ENCODE data around the gene LSM3.

LSM3 gene

DNA sequence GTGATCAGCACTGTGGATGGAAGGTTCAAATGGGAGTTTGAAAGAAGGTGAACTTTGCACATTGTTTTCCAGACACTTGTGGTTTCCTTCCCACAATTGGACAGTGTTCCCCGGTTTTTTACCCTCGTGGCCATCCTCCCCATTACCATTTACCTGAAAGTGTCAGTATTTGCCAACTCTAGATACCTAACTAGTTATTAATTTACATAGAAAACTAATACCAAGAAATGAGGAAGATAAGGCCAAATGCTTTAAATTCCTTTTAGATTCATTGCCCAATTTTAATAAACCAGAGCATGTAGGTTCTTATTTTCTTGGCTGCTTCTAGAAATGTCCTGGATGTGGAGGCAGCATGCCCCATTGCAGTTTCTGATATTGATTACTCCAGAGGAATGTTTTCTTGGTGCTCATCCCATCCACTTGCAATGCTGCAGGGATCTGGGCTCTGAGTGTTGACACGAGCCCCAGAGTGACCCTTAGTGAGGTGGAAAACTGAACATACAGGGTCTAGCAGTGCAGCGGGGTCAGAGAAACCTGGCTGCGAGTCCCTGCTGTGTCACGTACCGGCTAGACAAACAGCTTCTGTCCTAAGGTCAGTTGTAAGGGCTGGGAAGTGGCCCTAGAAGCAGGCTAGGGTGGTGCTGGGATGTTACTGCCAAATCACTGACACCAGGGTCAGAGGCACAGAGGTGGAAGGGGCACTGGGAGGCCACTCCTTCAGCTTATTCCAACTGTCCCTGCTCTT, 23.5 kb downstream of the LSM3 start:
- DNase-seq = no peak

DNA sequence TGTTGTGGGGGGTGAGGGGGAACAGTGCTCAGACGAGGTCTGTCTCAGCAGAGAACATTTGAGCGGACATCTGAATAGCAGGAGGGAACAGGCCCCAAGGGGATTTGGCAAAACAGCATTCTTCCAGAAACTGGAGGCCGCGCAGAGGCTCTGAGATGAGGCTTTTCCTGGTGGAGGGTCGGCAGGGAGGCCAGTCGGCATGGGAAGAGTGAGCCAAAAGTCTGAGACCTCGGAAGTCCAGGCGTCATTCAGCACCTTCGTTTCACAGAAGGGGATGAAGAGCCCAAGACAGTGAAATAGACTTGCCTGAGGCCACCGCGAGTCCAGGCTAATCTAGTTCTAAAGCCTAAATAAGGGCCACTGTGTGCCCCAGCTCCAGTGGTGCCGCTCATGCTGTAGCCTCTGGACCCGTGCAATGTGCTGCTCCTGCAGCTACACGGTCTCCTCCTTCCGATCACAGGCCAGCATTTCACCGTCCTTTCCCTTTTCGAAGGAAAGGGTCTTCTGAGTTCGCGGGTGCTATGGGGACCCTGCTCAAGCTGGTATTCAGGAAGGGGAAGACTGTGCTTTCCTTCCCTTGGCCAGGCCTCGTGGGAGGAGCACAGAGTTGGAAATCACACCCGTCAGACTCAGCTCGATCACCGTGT, 24.4 kb downstream of the LSM3 start:
- DNase-seq = no peak

DNA sequence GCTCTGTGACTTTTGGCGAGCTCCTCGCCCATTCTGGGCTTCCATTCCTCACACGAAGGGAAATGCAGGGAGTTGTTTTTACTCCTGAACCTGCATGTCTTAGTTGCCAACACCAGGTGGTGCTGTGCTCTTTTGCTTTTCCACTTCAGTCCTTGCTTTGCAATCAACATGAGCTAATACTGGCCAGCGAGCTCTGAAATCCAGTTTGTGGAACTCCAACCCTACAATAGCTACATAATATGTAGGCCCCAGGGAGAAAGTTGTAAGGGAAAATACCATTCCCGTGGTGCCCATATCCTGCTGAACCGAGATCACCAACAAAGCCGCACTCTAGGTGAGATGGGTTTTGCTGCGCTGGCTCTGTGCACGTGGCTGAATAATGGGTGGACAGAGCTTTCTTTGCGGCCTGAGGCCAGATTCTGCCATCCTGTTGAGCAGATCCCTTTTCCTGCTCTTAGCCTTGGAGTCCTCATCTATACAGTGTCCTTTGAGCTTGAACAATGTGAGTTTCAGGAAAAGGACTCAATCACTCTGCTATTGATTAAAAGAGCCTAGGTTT, 25.0 kb downstream of the LSM3 start:
- DNase-seq = peak; percentile 66

DNA sequence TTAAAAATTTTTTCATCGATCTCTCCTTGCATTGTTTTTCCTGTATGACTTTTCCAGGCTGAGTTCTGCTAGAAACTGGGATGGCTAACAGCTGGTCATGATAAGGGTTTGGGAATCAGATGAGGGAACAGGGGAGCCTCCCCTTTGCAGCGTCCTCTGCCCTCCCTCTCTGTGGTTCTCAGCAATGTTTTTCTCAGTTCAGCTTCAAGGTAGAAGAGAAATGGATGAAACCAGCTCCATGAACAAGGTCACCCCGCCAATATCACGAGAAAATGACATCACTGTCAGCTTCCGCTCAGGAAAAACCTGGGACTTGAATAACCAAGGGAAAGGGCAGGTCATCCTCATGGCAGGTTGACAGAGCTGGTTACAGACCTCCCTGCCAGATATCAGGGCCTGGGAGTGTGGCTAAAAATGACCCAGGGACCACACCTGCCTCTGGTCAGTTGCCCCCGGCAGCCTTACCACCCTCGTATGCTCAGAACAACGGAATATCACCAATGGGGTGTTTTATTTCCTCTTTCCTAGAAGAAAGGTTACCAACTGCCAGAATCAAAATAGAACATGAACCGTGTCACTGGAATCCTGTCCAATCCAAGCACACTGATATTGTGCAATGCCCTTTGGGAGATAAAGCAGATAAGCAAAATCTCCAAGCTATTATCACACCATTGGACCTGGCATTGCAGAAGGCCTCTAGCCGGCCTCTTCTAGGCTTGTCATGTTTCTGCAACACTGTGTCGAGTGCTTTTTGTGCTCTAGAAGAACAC, 26.1 kb downstream of the LSM3 start:
- no peak for DNase-seq

DNA sequence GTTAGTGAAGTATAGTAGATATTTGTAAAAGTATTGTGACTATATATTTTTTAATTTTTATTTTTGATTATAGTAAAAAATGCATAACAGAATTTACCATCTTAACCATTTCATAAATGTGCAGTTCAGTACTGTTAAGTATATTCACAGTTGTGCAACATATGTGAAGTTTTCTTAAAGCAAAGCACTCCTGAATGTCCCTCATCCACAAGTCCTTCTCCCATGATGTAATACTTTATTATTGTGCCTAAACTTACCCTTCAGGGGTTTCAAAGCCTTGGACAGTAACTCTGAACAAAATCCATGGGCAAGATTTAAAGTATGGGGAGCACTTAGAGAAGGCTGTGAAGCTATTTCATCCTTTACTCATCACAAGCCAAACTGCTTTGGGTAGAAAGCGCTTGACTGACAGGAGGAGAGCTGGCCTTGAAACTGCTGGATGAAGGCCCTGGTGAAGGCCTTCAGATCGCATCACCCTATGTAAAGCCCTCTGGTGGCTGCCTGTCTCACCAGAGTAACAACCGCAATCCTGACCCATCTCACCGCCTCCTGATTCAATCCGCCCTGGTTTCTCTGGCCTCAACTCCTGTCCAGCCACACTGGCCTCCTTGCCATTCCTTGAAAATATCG, 28.0 kb downstream of the LSM3 start:
- DNase-seq = no peak

DNA sequence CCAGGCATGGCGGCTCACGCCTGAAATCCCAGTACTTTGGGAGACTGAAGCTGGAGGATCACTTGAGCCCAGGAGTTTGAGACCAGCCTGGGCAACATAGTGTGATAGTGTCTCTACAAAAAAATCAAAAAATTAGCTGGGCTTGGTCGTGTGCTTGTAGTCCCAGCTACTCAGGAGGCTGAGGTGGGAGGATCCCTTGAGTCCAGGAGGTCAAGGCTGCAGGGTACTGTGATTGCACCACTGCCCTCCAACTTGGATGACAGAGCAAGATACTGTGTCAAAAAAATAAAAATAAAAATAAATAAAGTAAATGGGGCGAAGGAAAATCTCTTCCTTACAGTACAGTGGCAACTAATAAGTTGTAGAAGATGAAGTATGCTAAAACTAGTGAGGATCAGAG, 29.6 kb downstream of the LSM3 start:
- no peak for DNase-seq

DNA sequence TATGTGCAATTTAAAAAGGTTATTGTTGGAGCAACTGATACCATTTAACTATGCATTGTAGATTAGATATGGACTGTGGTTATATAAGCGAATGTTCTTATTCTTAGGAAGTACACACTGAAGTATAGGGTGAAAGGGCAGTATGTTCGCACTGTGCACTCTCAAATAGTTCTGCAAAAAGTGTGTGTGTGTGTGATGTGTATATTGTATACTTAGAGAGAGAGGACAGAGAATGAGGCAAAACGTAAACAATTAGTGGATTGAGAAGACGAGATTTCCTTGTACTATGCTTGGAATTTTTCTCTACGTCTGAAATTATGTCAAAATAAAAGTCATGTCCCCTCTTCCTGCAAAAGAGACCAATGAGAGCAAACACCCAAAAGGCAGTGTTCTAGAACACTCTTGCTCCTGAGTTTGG, 30.4 kb downstream of the LSM3 start:
- DNase-seq = no peak

DNA sequence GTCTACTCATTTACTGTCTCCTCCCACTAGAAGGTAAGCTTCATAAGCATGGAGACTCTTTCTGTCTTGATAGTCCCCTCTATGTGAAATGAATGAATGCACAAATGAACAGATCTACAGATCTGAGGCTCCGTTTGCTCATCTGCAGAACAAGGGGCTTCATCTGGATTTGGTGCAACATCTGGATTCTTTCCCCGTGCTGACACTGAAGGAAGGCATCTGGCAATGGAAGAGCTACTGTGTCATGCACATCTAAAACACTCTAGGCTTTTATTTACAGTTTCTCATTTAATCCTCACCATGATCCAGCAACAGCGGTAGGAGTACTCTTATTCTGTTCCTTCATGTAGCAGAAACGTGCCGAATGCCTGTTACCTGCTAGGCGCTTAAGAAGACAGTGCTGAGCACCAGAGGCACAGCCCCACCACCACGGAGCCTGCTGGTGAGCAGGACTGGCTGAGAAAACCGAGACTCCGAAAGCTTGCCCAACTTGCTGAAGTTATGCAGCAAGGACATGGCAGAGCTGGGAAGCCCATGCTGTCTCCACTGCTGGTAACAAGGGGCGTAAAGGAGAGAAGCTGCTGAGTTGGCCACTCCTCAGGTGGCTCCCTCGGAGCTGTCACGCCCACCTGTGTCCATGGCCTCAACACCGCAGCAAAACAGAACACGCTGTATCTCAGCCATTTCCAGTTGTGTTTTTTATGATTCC, 31.1 kb downstream of the LSM3 start:
- DNase-seq = no peak

DNA sequence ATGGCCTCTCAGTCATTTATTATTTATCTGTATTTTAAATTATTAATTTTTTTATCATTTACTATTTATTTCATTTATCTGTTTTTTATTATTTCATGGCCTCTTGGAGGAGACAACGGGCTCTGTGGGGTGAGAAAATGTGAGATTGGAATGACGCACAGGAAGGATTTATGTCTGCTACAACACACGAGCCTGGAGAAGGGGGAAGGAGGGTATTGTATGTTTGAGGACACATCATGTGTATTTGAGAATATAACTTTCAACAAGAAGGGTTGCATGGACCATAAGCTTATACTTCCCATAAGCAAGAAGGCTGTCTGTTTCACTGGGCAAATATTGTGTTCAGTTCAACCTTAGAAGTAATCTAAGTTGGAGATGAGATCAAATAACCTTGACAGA, 31.7 kb downstream of the LSM3 start:
- DNase-seq = no peak

DNA sequence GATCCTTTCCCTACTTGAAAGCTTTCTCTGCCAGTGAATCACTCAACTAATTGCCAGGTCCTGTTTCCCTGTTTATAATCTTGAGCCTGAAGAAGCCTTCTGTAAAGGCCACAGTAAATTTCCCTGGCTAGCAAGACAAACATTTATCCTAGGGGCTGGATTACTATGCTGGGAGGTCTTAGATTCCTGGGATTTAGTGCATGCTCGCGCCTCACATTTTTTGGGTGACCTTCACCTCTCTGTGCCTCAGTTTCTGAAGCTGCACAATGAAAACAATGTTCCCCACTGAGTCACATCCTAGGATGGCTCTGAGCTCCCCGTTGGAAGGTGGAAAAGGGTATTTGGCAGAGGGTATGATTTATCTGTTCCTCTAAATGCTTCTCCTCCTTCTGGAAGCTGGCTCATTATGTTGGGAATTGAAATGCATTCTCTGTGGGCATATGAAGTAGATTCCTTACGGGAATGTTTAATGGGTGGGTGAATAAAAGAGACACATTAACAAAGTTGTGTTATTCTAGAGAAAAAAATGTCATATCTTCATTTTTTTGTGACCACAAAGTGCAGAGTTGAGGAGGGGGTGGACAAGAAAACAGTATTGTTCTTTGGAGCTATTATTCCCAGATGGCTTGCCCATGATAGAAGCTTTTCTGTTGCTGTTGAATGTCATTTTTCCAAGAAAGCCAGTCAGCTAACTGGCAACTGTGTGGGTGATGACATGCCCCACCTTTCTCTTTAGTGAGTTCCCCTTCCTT, 32.4 kb downstream of the LSM3 start:
- DNase-seq = no peak

DNA sequence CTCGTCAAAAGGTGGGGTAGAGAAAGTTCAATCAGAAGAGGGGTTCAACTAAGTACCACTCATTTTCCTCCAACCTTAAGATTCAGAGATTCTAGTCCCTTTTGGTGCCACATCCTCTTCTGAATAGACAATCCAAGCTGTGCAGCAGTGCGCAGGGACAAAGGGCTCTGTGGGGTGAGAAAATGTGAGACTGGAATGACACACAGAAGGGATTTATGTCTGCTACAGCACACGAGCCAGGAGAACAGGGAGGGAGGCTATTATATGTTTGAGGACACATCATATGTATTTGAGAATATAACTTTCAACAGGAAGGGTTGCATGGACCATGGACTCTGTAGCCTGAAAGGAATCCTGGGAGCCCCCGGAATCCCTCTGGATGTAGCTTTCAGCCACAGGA, 33.0 kb downstream of the LSM3 start:
- DNase-seq = no peak

DNA sequence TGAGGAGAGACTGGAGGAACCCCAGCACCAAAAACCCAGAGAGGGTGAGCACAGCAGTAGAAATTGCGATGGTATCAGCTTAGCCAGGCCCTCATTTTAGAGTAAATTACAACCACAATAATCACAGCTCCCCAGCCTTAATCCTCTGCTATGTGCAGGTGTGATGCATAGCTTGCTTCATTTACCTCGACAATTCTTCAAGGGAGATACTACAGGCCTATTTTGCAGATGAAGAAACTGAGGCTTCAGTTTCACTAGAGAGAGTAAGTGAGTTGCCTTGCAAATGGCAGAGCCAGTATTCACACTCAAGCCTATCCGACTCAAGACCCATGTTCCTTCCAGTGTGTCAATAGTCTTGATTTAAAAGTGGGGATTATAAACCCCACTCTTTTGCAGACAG, 33.4 kb downstream of the LSM3 start:
- DNase-seq = no peak

DNA sequence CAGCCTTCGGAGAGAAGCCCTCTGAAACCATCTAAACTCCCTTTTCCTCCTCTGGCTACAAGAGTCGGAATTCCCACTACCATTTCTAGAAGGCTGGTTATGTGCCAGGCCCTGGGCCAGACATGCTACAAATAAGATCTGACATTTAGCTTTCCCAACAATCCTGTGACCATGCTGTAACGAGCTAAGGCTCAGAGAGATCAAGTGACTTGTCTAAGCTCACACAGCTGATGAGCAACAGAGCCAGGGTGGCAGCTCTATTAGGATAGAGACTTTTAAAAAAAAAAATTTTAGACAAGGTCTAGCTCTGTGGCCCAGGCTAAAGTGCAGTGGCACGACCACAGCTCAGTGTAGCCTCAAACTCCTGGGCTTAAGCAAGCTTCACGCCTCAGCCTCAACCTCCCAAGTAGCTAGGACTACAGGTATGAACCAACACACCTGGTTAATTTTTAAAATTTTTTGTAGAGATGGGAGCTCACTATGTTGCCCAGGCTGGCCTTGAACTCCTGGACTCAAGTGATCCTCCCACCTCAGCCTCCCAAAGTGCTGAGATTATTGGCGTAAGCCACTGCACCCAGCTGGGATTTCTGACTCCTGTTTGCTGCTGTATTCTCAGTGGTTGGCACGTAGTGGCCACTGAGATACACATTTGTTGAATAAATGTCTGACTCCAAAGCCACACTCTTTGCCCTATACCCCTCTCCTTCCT, 34.6 kb downstream of the LSM3 start:
- no peak for DNase-seq

DNA sequence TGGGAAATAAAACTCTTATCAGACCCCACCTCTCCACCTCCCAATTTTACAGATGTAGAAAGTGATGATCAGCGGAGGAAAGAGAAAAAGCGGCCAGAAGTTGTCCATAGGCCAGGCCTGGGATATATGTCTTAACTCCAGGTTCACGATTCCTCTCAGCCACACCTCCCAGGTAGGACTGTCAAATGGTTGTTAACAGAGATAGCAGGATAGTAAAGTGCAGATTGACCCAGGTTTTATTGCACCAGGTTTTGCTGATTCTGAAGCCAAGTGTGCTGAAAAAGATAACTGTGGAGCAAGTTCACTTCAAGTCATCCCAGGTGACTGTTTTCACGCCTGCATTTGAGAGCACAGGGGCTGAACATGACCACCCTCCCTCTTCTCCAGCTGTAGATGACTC, 36.1 kb downstream of the LSM3 start:
- no peak for DNase-seq

DNA sequence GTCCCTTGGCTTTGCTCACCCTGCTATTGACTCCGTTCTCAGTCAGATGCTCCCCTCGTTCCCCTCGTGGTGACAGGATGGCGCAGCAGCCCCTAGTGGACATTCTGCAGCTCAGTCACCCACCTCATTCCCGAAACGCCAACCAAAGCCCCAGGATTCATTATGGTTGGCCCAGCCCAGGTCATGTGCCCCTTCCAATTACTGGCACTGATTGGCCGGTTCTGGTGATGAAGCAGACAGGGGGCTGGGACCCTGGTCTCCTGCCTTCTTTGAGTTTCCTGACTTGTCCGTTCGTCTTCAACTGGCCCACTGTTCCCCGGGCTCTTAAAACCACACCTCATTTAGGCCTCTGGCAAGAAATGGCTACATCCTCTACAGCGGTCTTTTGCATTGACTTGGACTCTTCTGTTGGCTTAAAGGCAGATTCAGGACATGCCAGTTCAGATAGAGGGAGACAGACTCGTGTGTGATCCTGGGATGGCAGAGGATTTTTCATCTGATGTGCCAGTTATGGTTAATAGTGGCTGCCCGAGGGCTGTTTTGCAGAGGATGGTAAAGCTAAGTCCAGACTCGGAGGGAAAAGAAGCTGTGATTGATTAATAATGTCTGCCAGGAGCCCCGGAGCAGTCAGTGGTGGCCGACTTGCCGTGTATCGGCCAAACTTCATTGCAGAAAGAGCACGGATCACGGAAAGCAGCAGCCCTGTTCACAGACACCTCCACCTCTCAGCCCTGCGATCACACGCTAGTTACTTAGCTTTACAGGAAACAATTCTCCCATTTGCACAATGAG, 37.8 kb downstream of the LSM3 start:
- DNase-seq = no peak

DNA sequence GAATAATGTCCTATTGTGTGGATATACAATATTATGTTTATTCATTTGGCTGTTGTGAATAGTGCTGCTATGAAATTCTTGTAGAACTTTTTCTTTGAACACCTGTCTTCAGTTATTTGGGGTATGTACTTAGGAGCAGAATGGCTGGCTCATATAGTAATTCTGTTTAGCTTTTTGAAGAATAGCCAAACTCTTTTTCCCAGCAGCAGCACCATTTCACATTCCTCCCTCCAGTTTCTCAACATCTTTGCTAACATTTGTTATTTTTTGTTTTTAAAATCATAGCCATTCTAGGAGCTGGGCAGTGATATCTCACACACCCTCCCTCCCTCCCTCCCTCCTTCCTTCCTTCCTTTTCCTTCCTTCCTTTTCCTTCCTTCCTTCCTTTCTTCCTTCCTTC, 39.7 kb downstream of the LSM3 start:
- no peak for DNase-seq

DNA sequence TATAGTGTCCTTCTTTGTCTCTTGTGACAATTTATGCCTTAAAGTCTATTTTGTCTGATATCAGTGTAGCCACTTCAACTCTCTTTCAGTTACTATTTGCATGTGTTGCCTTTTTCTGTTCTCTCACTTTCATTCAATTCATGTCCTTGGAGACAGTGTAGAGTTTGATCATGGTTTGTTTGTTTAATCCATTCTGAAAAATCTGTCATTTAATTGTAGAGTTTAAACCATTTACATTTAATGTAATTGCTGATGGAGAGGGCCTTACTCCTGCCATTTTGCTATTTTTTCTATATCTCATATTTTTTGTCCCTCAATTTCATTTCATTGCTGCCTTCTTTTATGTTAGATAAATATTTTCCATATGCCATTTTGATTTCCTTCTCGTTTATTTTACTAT, 42.3 kb downstream of the LSM3 start:
- DNase-seq = no peak

DNA sequence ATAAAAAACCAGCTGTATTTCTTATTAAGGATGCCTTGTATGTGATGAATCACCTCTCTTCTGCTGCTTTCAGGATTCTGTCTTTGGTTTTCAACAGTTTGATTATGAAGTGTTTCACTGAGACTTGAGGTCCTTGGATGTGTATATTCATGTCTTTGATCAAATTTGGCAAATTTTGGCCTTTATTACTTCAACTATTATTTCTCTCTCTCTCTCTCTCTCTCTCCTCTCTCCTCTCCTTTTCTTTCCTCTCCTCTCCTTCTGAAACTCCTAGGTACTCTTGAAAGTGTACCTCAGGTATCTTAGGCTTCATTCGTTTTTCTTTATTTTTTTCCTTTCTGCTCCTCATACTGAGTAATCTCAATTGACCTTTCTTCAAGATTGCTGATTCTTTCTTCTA, 43.3 kb downstream of the LSM3 start:
- no peak for DNase-seq

DNA sequence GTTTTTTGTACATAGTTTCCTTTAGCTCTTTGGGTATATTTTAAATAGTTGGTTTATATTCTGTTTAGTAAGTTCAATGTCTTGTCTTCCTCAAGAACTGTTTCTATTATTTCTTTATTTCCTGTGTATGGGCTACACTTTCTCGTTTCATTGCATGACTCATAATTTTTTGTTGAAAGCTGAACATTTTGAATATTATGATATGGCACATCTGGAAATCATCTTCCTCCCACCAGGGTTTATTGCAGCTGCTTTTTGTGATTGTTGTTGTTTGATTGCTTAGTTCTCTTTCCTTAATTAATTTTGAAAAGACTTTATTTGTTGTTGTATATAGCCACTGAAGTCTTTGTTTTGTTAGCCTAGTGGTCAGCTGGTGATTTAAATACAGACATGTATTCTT, 43.8 kb downstream of the LSM3 start:
- DNase-seq = no peak

DNA sequence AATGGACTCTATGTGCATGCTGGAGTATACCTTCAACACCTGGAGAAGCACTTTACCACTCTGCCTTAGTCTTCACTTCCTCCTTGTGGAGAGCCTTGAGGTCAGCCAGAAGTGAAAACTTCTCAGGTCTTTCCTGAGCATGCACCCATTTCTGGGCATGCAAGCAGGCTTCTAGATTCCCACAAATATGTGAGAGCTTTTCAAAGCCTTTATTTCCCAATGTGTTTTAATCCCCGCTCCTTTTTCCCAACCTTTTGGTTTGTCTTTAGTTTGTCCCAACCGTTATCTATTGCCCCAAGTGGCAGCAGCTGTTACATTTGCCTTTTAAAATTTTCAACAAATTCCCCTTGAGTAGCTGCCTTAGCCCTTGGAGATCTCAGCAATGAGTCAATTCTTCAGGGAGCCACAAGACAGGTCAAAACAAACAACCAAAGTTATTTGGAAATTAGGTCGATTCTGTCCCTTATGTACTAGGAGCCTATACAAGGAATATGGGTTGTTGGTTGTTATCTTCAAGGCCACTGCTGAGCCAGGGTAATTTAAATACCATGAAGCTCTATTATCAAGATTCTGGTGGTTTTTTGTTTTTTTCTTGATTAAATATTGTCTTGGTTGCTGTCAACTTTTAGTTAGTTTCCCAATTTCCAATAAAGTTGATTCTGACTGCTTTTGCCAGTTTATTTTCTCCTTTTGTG, 44.4 kb downstream of the LSM3 start:
- DNase-seq = no peak
